PC-3 (cell line): Measurements from ENCODE around the gene MAD1L1. TPM values are rescaled to one million over a fixed set of nuclear protein-coding genes. Genes with fewer than 3 reads are reported as not detected.

ENCODE experiments used
- ATAC-seq: fragments of 200-7000 bp; cut with Tn5 transposase; 2 replicates; pipeline ENCODE4 v1.9.1; 2020; ENCODE audit warnings: mild to moderate bottlenecking, moderate library complexity
- BruUV-seq: library from RNA; stranded (reverse); fragments of 400-500 nt; replicated peaks from 2 replicates; lab custom pipeline; 2021; lab: Mats Ljungman, UMichigan
- CTCF ChIA-PET: fragments of 300-600 bp; sonication (Branson Sonifier 250); formaldehyde crosslinking; loops from one replicate; lab custom pipeline; 2022; ENCODE audit warnings: antibody characterized with exemption; lab: Charles Lee
- POLR2A ChIA-PET: fragments of 300-600 bp; sonication (Branson Sonifier 250); formaldehyde crosslinking; loops from one replicate; lab custom pipeline; 2022; ENCODE audit warnings: antibody characterized with exemption; ENCODE audit not compliant: unreplicated experiment; lab: Charles Lee
- DNase-seq: peaks from one replicate; pipeline ENCODE4 v3.0.0-alpha.2; 2015
- H2AFZ ChIP-seq: fragments of 300-600 bp; sonication (generic); 2 replicates; pipeline ENCODE4 v1.6.0; 2016; ENCODE audit warnings: antibody characterized with exemption, low read length
- H3F3A ChIP-seq: fragments of 300-600 bp; sonication (generic); one replicate; pipeline ENCODE4 v1.6.0; 2017; ENCODE audit warnings: antibody characterized with exemption, low read length, control low read depth, mild to moderate bottlenecking; ENCODE audit not compliant: unreplicated experiment
- H3K27ac ChIP-seq: fragments of 300-600 bp; sonication (generic); 2 replicates; pipeline ENCODE4 v1.5.1; 2016; ENCODE audit warnings: mild to moderate bottlenecking, low read length
- H3K27me3 ChIP-seq: fragments of 300-600 bp; sonication (generic); 2 replicates; pipeline ENCODE4 v1.6.1; 2016; ENCODE audit warnings: low read length, mixed read lengths
- H3K36me3 ChIP-seq: fragments of 300-600 bp; sonication (generic); 2 replicates; pipeline ENCODE4 v1.6.1; 2016; ENCODE audit warnings: low read depth, mixed run types, low read length, mixed read lengths
- H3K4me1 ChIP-seq: fragments of 300-600 bp; sonication (generic); 2 replicates; pipeline ENCODE4 v1.5.1; 2016; ENCODE audit warnings: low read length; ENCODE audit not compliant: insufficient read depth
- H3K4me2 ChIP-seq: fragments of 300-600 bp; sonication (generic); 2 replicates; pipeline ENCODE4 v1.6.0; 2016; ENCODE audit warnings: low read length
- H3K4me3 ChIP-seq: fragments of 300-600 bp; sonication (generic); 2 replicates; pipeline ENCODE4 v1.5.1; 2016; ENCODE audit warnings: mild to moderate bottlenecking, low read length, mixed read lengths
- H3K79me2 ChIP-seq: fragments of 300-600 bp; sonication (generic); 2 replicates; pipeline ENCODE4 v1.6.1; 2017; ENCODE audit warnings: low read length, mixed read lengths
- H3K9ac ChIP-seq: fragments of 300-600 bp; sonication (generic); 2 replicates; pipeline ENCODE4 v1.6.0; 2016; ENCODE audit warnings: mild to moderate bottlenecking, low read length
- H3K9me2 ChIP-seq: fragments of 300-600 bp; sonication (generic); replicated peaks from 2 replicates; pipeline ENCODE4 v1.6.1; 2016; ENCODE audit warnings: mixed run types, low read length, mixed read lengths
- H3K9me3 ChIP-seq: fragments of 300-600 bp; sonication (generic); 2 replicates; pipeline ENCODE4 v1.6.1; 2016; ENCODE audit warnings: low read length, mixed read lengths
- H4K20me1 ChIP-seq: fragments of 300-600 bp; sonication (generic); 2 replicates; pipeline ENCODE4 v1.6.1; 2016; ENCODE audit warnings: low read length, mixed read lengths
- EZH2 ChIP-seq: fragments of 300-600 bp; sonication (generic); IDR thresholded peaks from one replicate; pipeline ENCODE4 v1.6.1; 2017; ENCODE audit warnings: antibody characterized with exemption, mild to moderate bottlenecking, low read length; ENCODE audit not compliant: unreplicated experiment
- EZH2phosphoT487 ChIP-seq: fragments of 300-600 bp; sonication (generic); IDR thresholded peaks from 2 replicates; pipeline ENCODE4 v1.6.1; 2018; ENCODE audit warnings: mild to moderate bottlenecking, antibody characterized with exemption, low read length, borderline replicate concordance
- intact Hi-C: fragments of 100-400 bp; cut with micrococcal nuclease; formaldehyde crosslinking; loops from 2 replicates; pipeline ENCODE4 v1.9.0; 2023
- total RNA-seq: library from RNA; depleted of rRNA; stranded (reverse); fragments of >200 nt; gene quantifications from 2 replicates; pipeline ENCODE4 v1.2.3, GENCODE V29; 2014
- TF ChIP-seq, protein P1 (sequence below): fragments of 300-600 bp; sonication (generic); conservative IDR thresholded peaks from 2 replicates; pipeline ENCODE4 v1.5.1; 2017; ENCODE audit warnings: antibody characterized with exemption, low read depth, mild to moderate bottlenecking, low read length

Gene MAD1L1
- total RNA-seq, 1 experiment from 2014 or later: 88.4 TPM

DNA sequence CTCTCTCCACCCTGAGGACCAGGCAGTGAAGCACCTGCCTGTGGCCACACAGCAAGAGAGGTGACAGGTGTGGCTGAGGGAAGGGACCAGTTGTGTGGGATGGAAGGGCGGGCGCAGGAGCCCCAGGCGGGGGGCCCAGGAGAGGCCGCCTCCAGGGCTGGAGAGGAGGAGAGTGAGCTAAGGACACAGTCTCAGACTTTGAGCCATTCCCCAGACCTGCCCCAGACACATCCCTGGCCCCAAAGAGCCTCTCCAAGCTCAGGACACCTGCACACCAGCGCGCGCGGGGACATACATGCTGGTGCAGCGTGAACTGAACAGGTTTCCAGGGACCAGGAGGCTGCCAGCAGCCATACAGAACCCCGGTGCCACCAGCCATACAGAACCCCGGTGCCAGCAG lies 237.3 kb downstream of the MAD1L1 start:
- Histone ChIP-seq H3K36me3 (no peaks in the 10 kb centered on the region), H3F3A (no peaks in the 10 kb centered on the region), H3K4me2 (no peak overlapping the region), H4K20me1 (no peaks in the 10 kb centered on the region), H3K9me3 (no peaks in the 10 kb centered on the region), H3K4me1 (no peaks in the 10 kb centered on the region), H3K9me2 (no peaks in the 10 kb centered on the region), H3K79me2 (no peaks in the 10 kb centered on the region), H2AFZ (no peak overlapping the region), H3K4me3 (no peak overlapping the region), H3K27me3 (no peaks in the 10 kb centered on the region), H3K9ac (no peak overlapping the region), H3K27ac (no peak overlapping the region)
- TF ChIP-seq EZH2: no peak
- TF ChIP-seq EZH2phosphoT487: no peak
- TF ChIP-seq, protein P1, sequence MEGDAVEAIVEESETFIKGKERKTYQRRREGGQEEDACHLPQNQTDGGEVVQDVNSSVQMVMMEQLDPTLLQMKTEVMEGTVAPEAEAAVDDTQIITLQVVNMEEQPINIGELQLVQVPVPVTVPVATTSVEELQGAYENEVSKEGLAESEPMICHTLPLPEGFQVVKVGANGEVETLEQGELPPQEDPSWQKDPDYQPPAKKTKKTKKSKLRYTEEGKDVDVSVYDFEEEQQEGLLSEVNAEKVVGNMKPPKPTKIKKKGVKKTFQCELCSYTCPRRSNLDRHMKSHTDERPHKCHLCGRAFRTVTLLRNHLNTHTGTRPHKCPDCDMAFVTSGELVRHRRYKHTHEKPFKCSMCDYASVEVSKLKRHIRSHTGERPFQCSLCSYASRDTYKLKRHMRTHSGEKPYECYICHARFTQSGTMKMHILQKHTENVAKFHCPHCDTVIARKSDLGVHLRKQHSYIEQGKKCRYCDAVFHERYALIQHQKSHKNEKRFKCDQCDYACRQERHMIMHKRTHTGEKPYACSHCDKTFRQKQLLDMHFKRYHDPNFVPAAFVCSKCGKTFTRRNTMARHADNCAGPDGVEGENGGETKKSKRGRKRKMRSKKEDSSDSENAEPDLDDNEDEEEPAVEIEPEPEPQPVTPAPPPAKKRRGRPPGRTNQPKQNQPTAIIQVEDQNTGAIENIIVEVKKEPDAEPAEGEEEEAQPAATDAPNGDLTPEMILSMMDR: no peak
- POLR2A ChIA-PET: no interaction called here
- ATAC-seq (no peak), DNase-seq (no peak)
- BruUV-seq: no TSS peak
- intact Hi-C loops: no loop called here
- CTCF ChIA-PET: no interaction called here

DNA sequence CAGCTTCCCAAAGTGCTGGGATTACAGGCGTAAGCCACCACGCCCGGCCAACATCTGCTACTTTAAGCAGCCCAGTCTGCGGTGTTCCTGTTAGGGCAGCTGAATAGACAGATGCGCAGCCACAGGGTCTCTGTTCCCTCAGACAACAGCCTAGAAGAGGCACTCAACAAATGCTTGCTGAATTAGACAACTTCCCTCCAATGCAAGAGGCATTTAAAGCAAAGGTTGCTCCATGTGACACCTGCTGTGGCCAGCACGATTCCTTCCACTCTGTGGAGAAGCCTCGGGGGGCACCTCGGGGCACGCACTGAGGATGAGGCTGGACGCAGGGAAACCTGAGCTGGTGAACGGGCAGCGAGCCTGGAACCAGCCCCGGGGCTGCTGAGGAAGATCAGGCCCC lies 237.8 kb downstream of the MAD1L1 start:
- Histone ChIP-seq H3K4me1 (no peaks in the 10 kb centered on the region), H3K9me2 (no peaks in the 10 kb centered on the region), H3K27me3 (no peaks in the 10 kb centered on the region), H3K27ac (no peak overlapping the region), H3K9ac (no peak overlapping the region), H4K20me1 (no peaks in the 10 kb centered on the region), H3K79me2 (no peaks in the 10 kb centered on the region), H3F3A (no peaks in the 10 kb centered on the region), H2AFZ (no peak overlapping the region), H3K4me3 (no peak overlapping the region), H3K4me2 (no peak overlapping the region), H3K36me3 (no peaks in the 10 kb centered on the region), H3K9me3 (no peaks in the 10 kb centered on the region)
- ATAC-seq: no peak
- BruUV-seq: no TSS peak
- intact Hi-C loops: no loop called here
- ChIA-PET CTCF (no interaction called here), POLR2A (no interaction called here)
- no peak for DNase-seq
- TF ChIP-seq EZH2: no peak
- TF ChIP-seq, protein P1: no peak
- no peak for TF ChIP-seq EZH2phosphoT487

- no peaks in the 10 kb centered on the region for H3K4me1 ChIP-seq
- H3K9me2 ChIP-seq: no peaks in the 10 kb centered on the region
- no peak overlapping the region for H3K4me2 ChIP-seq
- H3K27ac ChIP-seq: no peak overlapping the region
- H3K4me3 ChIP-seq: no peak overlapping the region
- no peaks in the 10 kb centered on the region for H3K79me2 ChIP-seq
- TF ChIP-seq, protein P1: no peak
- TF ChIP-seq EZH2 (no peak), EZH2phosphoT487 (no peak)
- BruUV-seq: no TSS peak
- H3K9ac ChIP-seq: no peak overlapping the region
- DNase-seq (no peak), ATAC-seq (no peak)
- no peak overlapping the region for H2AFZ ChIP-seq
- H3F3A ChIP-seq: no peaks in the 10 kb centered on the region
- no peaks in the 10 kb centered on the region for H3K36me3 ChIP-seq
- ChIA-PET CTCF (no interaction called here), POLR2A (no interaction called here)
- H3K9me3 ChIP-seq: no peaks in the 10 kb centered on the region
- intact Hi-C loops: no loop called here
- no peaks in the 10 kb centered on the region for H3K27me3 ChIP-seq
- no peaks in the 10 kb centered on the region for H4K20me1 ChIP-seq
Measured at GRCh38 chr7:1993776-1994740, 238.7 kb downstream of the MAD1L1 start.
